ENCODE results near the gene TRA2A.
A peak's percentile ranks its signal among the peaks of the same experiment; 100 is the strongest.

Gene TRA2A

GRCh38 chr7:23469150-23469960 lies 62.4 kb downstream of the TRA2A start:
- DNase-seq, result peak; percentile 45

DNA sequence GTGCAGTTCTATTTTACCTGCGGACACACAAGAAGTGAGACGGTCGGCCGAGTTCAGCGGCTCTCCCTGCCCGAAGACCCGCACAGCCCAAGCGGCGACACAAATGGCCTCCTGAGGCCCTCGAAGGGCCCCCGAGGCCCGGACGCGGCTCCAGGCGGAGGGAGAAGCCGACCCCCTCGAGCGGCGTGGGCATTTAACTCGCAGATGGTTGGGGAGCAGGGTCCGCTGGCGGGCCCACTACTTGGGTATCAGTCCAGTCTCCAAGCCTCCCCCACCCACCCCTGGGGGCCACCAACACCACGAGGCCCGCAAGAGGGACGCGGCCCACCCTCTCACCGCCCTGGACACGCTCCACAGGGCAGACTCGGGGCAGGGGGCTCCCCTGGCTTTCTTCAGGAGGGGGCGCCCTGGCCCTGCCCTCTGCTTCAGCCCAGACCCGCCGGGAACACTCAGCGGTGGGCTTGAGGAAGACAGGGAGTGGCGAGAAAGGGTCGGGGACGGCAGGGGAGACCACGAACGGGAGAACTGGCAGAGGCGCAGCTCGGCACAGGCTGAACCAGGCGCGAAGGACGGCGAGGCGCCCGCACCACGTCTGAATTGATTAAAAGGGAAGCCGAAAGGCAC lies 63.1 kb downstream of the TRA2A start:
- DNase-seq, result no peak

DNA sequence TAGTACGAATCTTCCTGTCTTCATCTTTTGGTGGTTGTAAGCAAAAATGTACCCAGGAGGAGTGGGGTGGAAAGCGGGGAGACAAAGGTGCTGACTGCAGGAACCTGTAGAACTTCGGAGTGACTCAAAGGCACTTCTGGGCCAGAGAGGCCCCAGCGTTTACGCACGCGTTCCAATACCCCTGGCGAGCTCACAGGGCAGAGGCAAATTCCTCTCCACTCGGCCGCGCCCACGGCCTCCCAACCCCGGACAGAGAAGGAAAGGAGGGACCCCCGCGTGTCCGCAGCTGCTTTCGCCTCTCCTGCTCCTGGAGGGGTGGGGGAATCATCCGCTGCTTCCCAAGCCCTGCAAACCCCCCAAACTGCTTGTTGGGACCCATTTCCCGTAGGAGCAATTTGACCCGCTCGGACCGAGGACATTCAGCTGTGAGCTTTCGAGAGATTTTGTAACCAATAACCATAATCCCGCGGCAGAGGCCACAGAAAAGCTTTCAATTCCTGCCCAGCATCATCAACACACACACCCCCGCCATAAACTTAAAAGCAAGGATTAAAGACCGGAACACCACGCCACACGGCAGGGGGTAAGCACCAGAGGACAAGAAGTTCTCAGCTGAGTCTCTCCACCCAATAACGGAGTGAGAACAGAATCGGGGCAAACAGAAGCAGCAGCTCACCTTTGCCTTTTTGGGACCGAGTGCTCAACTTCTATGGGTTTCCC lies 63.8 kb downstream of the TRA2A start:
- DNase-seq, result peak; percentile 9

- DNase-seq, result no peak
These were observed 64.4 kb downstream of the TRA2A start for GRCh38 chr7:23467291-23467805.

DNA sequence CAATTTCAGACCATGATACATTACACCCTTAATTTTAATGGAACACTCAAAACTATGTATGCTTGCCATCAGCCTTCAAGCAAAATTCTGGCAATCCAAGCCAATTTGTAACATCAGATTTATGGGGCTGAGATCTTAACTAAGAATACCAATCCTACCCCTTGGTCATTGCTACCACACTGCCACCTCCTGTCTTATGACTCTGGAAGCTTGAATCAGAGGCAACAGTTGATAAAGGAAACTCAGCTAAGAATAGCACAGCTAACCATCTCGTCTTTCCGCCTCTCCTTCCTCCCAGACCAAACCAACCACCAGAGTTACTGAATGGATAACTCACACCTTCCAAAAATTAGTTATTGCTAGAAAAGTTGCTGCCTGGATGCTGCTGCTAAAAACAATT lies 68.9 kb downstream of the TRA2A start:
- DNase-seq, result no peak

DNA sequence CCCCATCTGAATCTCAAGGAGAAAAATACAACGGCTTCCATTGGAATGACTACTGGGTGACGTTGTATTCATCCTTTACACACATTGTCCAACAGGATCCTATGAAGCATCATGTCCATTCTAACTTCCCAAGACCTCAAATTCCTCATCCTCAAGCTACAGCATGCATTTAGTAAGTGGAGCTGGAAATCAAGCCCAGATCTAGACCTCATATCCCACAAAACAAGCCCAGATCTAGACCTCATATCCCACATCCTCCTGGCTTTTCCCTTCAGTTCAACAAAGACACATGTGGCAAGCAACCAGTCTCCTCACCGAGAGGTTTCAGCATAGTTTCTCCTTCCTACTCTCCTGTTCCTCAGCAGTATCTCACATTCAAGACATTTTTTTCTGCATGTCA lies 73.7 kb downstream of the TRA2A start:
- DNase-seq, result no peak

DNA sequence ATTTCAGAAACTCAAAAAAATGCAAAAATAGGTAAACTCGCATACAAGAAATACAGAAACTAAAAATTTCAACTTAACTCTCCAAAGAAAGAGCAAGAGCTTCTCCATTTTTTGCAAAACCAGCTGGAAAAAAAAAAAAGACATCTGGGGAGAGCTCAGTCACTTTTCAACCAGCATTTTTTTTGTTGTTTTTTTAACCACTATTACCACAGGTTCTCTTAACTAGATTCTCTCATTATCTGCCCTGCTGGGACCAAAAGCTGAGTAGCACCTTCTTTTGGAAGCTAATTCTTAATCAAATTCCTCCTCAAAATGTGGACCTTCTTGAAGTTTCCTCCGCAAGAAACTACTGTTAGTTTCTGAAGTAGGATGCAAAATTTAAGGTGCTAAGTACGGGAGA lies 75.7 kb downstream of the TRA2A start:
- no peak for DNase-seq

- DNase-seq, result no peak
These were observed 76.8 kb downstream of the TRA2A start for GRCh38 chr7:23454881-23455526.

All from NCI-H345 (cell line).